Stimulated activated CD4-positive, alpha-beta T cell treated with anti-CD3 and anti-CD28 coated beads, Interleukin-2, amount 100 ng/mL, for 48 hours (primary cell): ENCODE measurements around the gene WWC1.
"Not testable (repeated sequence)": the region's sequence is repeated elsewhere in the genome, so short reads cannot be mapped to it uniquely, and the experiment has no call there.

Source experiments
- DNase-seq, 2 donors: peaks; one replicate each; pipeline ENCODE4 v3.0.0-alpha.2; 2020

The WWC1 gene

DNA sequence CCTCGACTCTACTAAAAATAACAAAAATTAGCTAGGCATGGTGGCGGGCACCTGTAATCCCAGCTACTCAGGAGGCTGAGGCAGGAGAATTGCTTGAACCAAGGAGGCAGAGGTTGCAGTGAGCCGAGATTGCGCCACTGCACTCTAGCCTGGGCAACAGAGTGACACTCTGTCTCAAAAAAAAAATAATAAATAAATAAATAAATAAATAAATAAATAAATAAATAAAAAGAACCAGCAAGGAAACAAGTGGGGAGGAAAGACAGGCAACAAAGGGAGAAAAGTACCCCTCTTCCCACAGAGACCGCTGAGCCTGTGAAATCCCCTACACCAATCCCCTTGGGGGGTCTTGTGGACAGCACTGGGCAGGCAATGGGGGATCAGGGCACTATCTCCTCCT lies 4.6 kb upstream of the WWC1 start:
- DNase-seq, result not testable (repeated sequence)

DNA sequence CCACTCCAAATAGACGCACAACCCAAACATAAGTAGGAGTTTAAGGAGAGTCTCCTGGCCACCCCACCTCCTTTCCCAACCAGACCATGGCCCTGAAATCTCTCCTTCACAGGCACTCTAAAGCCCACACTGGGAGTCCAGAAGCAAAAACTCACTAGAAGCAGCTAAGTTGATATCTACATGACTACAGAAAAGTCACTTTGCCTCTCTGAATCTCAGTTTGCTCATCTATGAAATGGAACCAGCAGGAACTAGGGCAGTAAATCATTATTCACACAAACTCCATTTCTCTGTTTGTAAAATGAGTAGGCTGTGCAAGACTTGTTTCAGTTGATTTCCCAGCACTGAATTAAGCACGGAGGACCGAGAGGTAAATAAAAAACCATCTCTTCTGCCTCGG lies 4.1 kb upstream of the WWC1 start:
- no peak for DNase-seq

DNA sequence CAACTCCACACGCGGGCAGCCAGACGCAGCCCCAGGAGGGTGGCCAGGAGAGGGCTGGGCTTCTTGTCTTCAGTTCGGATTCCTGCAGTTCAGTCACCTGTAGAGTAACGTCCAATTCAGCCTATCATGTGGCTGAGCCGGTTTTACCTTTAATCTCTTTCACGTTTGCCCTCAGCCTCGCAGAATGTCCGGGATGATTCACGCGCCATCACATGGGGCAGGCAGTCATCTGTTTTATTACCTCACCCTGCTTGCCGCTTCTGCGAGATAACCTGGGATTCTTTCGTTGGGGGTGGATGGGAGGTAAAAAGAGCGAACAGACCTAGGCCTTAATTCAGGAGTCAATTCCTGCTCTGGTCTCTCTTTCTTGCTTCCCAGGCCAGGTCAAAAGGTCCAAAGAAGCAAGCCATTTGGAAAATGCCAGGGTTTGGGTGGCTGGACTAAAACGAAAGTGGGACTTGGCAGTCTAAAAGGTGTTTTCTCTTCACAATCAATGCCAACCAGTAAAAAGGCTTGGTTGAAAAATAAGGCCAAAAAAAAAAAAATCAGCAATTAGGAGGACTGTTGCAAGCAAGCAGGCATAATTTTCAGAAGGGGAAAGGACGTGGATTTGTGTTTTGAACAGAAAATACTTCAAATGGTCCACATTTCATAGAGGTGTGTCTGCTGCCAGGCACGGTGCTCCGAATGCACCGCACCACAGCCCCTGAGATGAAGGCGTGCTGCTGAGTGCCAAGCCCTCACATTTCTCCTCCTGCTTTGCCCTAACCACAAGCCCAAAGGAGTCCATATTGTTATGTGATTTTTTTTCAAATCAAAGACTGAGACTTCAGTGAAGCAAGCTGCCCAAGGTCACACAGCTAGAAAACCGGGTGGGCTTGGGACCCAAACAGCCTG lies 2.8 kb upstream of the WWC1 start:
- DNase-seq, result no peak

DNA sequence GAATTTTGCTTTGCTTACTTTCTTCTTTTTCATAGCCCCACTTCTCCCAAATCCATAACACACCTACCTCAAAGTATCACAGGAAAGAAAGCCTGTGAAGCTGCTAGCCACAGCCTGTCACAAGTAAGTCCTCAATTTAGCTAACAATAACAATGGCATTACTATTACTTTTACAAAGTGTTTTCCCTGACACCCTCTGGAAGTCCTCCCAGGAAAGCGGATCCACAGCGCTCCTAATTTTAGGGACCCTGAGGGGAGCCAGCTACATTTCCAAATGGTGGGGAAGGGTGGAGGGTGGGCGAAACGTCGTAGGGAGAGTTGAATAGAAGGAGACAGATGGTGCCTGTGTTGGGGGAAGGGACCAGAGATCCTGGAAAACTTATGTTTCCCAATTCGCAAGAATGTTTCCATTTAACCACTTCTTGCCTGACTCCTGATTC lies 523 bp upstream of the WWC1 start:
- no peak for DNase-seq

DNA sequence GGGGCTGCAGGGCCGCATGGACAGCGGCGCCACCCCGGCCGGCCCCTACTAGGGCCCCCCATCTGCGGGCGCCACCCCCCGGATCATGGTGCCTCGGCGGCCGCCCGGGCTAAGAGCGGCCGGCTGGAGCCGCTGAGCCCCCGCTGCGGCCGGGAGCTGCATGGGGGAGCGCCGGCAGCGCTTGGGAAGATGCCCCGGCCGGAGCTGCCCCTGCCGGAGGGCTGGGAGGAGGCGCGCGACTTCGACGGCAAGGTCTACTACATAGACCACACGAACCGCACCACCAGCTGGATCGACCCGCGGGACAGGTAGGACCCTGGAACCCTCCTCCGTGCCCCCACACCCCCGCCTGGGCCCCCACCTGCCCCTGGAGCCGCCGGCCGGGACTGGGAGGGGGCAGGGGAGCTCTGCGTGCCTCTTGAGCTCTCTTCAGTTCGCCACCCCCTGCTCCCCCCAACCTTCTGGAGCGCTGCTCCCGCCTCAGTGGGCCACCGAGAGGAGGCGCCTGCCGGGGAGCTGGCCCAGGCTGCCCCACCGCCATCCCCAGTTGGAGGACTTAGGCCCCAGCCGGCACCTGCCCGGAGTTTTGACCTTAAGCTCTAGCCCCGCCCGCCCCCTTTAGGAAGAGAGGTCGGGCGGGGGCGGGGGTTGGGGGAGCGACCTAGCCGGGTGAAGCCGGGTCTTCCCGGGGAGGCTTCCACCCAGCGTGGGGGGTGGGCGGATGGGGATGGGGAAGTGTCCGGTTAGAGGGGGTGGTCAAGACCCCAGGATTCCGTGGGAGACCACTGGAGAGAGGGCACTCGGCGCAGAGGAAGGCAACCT lies 730 bp downstream of the WWC1 start:
- no peak for DNase-seq

DNA sequence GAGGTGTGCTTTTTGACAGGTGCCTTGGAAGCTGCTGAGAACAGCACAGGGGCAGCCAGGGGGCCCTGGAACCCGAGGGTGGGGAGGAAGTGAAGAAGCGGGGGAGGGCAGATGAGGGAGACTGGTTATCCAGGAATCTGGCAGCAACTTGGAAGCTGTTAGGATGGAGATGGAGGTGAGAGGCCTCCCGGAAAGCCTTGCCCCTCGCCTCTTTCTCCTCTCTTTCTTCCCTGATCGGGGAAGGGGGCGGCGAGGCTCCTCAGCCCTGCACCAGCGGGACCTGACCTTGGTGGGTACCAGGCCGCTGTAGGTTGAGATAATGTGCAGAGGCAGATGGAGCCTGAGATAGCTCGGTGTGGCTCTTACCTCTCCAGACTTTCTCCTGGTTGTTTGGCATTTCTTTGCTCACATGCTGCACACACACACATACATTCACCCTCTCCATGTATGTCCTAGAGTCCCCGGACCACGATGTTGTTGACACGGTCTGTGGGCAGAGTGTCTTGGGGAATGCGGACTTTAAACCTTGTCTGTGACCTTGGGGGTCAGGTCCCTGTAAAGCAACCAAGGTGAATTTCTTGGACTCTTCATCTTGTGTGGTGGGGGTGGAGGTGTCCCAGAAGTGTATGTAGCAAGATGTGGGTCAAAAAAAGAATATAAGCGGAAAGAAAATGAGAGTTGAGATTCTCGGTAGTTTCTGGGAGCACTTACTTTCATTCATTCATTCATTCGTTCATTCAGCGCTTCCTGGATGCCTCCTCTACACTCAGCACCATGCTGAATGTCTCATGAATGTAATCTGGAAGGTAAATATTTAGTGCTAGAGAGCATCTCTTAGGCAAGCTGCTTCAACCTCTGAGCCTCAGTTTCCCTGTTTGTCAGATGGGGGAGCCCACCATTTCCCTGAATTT lies 1.6 kb downstream of the WWC1 start:
- no peak for DNase-seq

DNA sequence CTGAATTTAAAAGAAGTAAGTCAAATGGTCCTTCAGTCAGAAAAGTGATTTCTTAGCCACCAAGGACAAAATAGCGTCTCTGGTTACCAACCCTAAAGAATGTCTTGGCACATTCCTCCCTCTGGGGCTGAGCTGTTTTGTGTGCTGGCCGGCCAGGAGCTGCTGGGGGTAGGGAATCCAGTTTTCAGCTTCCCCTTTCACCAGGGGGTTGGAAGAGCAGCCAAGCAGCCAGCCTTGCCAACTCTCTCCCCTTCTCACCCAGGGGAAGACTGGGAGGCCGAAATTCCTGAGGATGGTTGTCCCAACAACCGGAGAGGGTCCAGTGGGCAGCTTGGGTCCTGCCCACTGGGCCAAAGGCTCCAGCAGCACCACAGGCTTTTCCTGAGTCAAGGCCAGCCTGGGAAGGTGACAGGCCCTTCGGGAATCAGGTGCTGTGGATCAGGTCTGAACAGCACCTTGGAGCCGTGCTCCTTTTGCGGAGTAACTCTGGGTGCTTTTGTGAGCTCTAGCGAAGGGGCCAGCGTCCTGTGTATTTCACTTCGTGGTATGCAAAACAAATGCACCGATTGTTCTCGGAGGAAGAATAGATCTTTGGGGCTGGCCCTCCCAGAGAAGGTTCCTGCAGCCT lies 4.2 kb downstream of the WWC1 start:
- no peak for DNase-seq

DNA sequence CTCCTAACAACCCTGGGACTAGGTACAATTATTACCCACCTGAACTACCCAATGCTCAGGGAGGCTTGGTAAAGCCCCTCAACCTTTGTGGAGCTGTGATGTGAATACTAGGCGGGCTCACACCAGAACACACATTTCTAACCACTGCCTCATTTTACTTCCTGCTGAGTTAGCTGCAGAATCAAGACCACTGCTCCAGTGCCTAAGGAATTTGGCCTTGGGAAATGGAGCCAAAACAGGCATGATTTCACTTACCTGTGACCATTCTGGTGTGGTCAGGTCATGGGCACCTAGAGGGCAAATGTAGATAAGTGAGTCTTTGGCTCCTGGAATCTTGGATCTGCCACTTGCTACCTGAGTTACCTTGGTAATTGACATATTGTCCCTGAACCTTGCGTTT lies 5.2 kb downstream of the WWC1 start:
- DNase-seq, result no peak

DNA sequence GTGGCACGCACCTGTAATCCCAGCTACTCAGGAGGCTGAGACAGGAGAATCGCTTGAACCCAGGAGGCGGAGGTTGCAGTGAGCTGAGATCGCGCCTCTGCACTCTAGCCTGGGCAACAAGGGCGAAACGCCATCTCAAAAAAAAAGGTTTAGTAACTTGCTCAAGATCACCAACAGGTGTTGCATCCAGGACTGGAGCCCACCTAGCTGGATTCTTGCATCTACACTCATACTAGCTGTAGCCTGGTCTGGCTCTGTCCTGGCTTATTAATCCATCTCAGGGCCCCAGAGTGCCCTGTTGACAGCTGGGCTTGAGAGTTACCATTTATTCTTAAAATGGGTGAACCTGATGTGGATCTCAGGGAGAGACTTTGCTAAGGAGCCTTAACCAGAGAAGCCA lies 7.5 kb downstream of the WWC1 start:
- DNase-seq, result no peak

DNA sequence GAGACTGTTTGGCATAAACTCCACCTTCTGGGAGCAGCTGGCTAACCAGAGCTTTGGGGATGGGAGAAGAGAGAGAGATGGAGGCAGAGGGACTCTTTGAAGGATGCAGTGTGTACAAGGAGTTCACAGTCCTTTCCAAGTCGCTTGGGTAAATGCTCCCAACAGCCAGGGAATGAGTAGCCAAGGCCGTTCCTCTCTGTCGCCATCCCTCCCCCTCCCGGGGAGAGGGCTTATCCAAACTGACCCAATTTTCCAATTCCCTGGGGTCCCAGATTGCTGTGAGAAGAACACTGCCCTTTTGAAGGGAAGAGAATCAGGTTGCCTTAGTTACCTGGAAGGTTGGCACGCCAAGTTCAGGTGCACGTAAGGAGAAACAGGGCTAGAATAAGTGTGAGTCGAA lies 7.9 kb downstream of the WWC1 start:
- no peak for DNase-seq

DNA sequence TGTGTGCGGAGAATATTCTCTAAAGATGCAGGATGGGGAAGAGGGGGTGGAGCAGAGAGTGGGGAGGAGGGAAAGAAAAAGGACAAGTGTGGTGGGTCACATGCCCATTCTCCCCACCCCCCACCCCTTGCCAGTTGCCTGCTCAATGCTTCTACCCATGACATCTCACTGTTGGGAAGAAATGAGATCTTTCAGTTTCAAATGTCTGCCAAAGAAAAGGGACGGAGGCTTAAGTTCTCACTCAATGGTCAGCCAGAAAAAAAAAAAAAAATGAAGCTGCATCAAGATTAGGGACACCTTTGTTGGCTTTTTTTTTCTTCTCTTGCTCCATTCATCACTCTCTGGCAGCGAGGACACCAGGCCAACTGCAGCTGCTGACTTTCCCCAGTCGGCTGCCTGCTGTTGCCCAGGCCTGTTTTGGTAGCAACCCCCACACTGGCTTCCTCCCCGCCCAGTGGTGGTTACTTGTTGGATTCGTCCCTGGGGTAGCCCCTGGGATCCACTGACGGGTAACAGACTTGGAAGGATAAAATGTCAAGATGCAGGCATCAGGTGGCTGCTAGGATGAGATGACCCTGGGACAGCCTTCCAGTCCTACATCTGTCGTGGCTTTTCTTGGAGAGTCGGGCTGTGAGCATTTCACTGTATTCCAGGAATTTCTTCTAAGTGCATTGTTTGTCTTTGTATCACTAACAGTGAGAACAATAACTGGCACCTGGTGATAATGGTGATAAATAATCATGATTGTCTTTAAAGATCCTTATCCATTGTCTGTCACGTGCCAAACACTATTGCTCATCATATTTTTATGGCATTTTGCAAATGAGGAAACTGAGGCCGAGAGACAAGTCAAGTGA lies 9.1 kb downstream of the WWC1 start:
- no peak for DNase-seq

DNA sequence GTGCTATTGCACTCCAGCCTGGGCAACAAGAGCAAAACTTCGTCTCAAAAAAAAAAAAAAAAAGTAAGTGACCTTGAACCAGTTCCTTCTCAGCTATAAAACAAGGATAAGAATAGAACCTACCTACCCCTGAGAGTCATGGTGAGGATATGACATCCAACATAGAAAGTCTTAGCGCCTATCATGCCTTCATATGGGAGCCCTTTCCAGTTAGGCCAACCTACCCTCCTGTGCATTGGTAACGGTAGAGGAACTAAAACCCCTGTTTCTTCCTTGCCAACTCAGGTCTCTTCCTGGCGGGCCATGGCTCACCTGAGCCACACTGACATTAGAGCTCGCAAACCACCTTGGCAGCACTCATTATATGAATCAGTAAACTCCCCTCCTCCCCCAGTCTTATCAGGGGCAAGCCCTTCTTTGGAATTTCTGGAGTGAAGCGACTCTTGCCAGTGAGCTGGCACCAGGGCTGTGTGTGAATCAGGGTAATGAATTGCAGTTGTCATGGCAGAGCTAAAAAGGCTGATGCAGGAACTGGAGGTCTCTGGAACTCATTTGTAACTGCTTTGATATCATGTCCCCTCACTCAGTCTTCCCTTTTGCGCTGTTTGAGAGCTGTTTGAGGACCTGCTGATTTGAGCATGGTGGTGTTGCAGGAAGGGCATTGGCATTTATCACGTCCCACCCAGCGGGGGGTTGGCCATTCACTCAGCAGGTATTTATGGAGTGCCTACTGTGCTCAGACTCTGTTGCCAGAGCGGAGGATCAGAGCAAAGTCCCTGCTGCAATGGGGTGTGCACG lies 10.3 kb downstream of the WWC1 start:
- DNase-seq, result no peak

DNA sequence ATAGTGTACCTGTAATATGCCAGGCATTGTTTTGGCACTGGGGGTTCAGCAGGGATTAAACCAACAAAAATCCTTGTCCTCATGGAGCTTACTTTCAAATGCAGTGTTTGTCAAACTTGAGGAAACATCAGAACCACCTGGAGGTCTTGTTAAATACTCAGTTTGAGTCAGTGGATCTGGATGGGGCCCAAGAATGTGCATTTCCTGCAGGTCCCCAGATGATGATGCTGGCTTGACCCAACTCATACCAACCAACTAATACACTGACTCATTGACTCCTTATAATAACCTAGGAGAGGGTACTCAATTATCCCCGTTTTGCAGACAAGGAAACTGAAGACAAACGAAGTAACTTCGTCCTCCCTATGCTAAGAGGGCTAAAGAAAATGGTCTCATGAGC lies 11.3 kb downstream of the WWC1 start:
- no peak for DNase-seq

DNA sequence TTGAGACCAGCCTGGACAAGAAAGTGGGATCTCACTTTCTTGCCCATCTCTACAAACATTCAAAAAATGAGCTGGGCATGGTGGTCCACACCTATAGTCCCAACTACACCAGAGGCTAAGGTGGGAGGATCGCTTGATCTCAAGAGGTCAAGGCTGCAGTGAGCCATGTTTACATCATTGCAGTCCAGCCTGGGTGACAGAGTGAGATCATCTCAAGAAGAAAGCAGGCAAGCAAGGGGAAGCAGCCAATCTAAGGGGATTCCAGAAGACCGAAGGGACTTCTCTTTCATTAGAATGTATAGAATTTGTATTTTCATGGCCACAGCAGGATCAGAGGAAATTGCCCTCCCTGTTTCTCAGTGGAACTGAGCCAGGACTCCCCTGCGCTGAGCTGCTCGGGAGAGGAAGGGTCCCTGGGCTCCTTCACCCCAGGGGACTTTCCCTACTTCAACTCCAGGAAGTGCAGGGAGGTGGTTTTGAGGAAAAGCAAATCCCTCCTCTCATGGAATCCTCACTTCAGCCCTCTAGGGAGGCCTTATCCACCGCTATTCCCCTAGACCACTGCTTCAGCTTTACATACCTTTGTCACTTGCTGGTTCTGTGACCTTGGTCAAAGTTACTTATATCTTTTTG lies 12.1 kb downstream of the WWC1 start:
- no peak for DNase-seq

DNA sequence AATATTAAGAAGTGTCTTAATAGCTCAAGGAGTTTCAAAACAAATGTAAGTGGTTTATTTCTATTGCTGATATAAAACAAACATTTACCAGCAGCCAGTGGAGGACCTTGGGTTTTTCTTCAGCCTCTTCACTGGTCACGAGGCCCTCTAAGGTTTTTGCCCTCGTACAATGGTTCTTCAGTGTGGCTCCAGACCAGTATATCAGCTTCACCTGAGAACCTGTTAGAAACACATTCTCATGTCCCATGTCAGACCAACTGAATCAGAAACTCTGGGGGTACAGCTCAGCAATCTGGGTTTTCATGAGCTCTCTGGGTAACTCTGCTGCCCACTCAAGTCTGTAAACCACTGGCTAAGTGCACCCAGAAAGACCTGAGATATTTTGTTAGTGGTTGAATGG lies 12.9 kb downstream of the WWC1 start:
- DNase-seq, result no peak

DNA sequence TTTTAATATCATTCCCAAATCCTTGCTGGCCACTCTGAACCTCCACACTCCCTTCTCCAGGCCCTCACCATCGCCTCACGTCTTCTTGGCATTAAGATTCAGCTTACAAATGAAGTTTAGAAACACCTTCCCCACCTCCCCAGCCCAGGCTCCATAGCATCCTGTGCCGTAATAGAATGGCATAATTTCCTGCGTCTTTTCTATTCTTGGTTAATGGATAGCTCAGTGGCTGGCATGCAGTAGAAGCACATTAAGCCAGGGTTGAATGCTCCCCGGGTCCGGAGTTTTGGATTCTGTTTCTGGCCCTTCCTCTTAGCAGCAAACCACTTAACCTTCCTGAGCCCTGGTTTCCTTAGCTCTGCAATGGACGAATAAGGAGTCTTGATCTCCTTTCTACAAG lies 13.8 kb downstream of the WWC1 start:
- DNase-seq, result no peak

DNA sequence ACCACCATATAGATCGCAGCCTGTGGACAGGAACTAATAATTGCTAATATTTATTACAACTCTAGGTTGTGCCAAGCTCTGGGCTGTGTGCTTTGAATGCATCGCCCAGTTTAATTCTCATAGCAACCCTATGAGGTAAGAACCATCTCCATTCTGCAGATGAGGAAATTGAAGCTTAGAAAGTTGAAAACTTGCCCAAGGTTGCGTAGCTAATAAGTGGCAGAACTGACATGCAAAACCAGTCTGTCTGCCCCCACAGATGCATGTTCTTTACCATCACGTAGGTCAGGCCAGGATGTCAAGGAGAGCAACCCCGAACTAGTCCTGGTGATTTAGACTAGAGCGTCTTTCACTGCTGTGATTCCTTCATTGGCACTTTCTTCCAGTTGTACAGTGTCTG lies 15.6 kb downstream of the WWC1 start:
- DNase-seq, result no peak

DNA sequence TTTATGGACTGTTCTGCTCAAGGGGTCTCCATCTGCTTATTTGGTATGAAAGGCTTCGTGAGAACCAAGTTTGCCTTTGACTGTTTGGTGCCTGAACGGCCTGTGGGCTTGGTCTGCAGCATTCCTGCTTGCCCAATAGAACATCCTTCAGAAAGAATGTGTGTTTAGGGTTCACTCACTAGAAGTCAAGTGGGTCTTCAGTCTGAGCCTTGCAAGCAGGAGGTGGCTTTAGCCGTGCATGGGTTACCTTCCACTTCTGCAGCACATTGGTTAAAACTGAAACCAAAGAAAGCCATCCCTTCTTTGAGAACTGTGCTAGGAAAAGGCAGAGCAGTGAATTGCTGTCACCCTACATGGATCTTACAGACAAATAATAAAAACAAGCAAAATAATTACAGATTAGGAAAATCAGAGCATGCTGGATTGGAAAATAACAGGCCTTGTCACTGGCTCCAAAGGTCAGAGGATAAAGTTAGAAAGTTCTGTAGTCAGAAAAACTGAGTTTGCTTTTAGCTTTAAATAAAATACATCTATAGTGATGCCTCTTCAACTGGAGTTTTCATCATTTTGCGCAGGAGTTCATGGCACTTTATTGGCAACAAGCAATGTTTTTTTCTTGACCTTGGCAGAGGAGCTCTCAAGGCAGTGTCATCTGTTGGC lies 16.6 kb downstream of the WWC1 start:
- DNase-seq, result no peak

DNA sequence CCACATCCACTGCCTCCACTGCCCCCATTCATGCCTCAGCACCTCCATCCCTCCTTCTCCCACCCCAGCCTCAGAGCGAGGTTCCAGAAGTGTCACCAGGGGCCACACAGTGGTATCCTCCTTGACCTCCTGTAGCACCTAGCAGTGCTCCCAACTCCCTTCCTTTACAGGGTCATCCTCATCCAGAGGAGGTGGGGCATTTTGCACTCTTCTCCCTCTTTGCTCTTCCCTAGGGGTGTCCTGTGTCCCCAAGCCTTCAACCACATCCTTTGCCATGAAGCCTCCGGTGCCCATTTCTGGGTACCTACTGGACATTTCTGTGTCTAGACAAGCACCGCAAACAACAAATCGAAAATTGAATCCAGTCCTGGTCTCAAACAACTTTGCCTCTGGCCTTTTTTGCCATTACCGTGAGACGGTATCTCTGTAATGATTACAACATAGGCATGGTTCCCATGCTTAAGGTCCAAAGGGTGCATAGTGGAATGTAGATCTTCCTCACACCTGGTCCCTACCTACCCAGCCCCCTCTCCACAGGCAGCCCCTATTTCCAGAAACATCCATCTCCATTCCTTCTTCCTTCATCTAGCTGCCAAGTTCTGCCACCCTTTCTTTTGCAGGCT lies 17.6 kb downstream of the WWC1 start:
- no peak for DNase-seq
